GM18951 (cell line): ENCODE results near the gene SERP2.

Experiments
- POLR2A ChIP-seq: IDR thresholded peaks from 4 replicates; pipeline ENCODE4 v1.6.1; 2011; ENCODE audit warnings: mild to moderate bottlenecking; ENCODE audit not compliant: insufficient read length, insufficient read depth; ENCODE audit errors: extremely low read depth
- in situ Hi-C: fragments of 300-500 bp; cut with MboI; formaldehyde crosslinking; loops from one replicate; pipeline ENCODE4 v1.12.0; 2022; ENCODE audit warnings: low sequenced_read_pairs, mixed read lengths, inconsistent platforms; ENCODE audit not compliant: unreplicated experiment

Gene SERP2

DNA sequence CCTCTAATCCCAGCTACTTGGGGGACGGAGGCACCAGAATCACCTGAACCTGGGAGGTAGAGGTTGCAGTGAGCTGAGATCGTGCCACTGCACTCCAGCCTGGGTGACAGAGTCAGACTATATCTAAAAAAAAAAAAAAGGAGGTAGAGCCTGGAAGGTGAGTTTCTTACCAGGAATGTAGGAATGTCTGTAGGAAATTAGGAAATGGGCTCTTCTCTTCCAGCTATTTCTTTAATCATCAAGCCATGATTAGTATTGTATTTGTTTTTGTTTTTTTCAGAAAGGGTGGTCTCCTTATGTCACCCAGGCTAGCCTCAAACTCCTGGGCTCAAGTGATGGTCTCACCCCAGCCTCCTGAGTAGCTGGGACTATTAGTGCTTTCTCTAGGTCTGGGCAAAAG is 26.3 kb upstream of the SERP2 start:
- TF ChIP-seq POLR2A = no peak
- in situ Hi-C loops = no loop called here

DNA sequence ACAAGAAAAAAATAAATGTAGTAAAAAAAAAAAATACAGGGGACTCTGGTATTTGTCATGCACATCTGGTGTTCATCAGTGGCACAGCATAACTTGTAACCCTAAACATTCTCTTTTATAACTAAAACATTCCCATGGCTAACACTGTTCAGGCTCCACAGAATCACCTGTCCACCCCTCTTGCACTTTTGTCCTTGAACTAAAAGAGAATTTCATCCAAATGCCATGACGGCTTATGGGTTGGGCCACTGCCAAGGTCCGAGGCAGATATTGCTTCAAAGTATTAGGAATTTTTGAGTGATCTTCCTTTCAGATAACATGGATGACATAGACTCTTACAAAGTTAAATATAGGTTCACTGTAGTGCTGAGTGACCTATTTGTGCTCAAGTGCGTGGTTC is 25.7 kb upstream of the SERP2 start:
- TF ChIP-seq POLR2A = no peak
- in situ Hi-C loops = no loop called here

DNA sequence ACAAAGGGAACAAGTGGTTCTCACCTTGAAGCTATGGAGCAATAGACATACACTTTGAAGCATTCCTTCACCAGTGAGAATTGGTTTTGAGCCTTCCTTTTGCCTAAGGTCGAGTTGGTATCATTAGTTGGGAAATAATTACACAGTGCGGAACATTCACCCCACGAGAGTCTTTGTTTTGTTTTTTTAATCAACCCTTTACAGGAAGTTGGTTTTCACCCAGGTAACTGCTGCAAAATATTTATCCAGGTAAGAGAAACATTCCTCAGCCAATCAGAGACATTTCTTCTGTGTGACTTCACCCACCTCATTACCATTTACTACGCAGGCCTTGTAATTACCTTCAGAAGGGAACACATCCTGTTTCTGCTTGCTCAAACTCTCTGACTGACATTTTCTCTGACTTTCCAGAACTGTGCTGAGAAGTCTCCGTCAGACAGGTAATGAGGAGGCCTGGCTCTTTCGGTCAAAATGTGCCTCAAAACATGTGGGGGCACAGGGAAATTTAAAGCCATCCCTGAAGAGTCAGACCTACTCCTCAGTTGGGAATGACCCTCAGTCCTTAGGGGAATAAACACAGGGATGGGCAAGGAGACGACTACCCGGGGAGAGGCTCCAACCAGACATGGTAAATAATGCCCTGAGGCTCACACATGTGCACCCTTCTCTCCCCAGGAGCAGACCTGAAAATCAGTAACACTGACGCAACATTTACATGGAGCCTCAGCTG is 22.7 kb upstream of the SERP2 start:
- no peak for TF ChIP-seq POLR2A
- in situ Hi-C loops = no loop called here

DNA sequence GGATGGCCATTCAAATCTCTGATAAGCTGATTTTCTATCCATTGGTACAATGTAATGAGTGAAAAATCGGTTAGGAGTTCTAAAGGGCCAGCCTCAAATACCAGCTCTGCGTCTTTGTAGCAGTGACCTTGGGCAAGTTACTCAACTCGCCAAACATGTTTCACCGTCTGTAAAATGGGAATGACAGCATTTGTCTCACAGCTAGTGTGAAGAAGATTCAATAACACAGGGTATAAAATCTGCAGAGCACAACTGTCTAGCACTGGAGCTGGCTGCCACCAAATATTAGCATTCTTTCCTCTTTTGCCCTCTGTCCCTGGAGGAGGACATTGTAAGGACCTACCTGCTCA is 22.1 kb upstream of the SERP2 start:
- TF ChIP-seq POLR2A = no peak
- in situ Hi-C loops = no loop called here

DNA sequence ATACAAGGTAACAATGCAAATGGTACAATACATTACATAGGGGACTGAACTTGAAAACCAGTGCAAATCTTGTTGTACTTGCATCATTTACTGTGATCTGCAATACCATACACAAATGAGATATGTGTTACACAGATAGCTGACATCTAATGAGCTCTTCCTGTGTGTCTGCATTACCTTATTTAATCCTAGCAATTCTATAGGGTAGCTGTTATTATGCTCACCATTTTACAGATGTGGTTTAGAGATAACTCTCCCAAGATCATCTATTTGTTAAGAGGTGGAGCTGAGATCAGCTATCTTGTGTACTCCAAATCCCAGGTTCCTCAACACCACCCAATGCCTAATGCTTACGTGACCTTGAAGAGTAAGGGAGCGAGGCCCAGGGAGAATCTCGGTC is 21.4 kb upstream of the SERP2 start:
- TF ChIP-seq POLR2A = no peak
- in situ Hi-C loops = no loop called here

DNA sequence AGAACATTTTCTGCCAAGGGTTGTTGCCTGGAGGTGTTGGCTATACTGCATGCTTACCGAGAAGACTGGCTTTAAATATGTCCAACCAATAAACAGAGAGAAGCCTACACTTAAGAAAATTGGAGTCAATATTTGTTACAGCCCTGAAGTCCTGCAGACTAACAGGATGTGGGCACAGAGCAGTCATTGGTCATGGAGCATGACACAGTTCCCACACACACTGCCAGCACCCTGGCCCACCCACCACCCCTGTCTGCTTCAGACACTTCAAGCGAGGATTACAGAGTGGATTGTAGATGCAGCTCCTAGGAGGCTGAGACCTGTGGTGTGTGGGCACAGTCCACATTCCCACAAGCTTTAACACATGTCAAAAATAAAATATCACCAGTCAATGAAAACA is 21.0 kb upstream of the SERP2 start:
- no peak for TF ChIP-seq POLR2A
- in situ Hi-C loops = no loop called here

DNA sequence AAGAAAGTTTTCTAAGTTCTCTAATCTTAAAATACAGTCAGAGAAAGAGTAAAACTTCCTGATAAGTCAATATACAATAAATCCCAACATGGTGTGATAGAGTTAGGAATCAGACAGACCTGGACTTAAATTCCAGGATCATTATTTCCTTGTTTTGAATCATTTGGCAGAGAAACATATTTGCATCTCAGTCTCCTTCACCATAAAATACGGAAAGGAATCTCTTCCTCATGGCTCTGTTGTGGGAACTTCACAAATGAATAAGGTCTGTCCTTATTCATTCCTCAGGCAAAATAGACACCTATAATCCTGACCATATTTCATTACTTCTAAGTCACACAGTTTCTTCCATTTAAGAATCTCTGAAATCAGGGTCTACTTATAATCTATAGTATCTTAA is 19.3 kb upstream of the SERP2 start:
- in situ Hi-C loops = no loop called here
- TF ChIP-seq POLR2A = no peak

DNA sequence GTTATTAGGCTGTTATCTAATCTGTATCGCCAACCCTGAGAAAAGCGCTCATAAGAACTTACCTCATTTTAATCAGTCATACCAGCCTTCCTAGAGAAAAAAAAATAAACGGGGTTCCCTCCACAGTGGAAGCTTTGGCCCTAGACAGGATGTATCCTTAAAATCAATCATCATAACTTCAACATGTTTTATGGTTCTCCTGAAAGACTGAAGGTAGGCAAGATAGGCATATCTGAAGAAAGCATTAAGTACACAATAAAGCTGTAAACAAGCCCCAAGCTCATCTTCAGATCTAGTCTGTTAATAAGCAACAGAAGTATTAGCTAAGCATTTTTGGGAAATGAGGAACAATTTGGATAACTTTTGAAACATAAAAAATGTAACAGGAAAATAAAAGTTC is 18.7 kb upstream of the SERP2 start:
- no peak for TF ChIP-seq POLR2A
- in situ Hi-C loops = no loop called here

DNA sequence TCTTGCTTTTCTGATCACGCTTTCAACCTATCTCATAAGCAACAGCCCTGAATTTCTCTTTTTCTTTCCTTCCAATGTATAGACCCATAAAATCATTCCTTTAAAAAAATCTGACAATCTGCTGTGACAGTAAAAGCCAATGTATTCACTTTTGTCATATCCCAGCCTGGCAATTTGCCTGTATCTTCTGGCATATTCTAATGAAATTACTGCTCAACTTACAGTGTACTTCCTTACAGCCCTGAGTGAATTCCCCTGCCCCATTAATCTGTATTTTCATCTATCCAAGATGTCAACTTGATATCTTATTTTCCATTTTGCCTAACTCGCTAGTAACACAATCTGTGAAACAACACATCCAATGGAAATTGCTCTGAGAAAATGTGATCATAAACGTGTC is 18.0 kb upstream of the SERP2 start:
- no peak for TF ChIP-seq POLR2A
- in situ Hi-C loops = no loop called here

DNA sequence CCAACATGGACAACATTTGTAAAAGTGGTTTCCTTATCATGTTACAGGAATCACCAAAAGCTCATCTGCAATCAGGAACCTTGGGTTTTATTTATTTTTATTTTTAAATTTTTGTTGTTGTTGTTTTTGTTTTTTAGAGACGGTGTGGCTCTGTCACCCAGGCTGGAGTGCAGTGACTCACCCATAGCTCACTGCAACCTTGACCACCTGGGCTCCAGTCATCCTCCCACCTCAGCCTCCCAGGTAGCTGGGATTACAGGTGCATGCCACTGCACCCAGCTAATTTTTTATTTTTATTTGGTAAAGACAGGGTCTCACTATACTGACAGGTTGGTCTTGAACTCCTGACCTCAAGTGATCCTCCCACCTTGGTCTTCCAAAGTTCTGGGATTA is 13.6 kb upstream of the SERP2 start:
- no peak for TF ChIP-seq POLR2A
- in situ Hi-C loops = no loop called here

DNA sequence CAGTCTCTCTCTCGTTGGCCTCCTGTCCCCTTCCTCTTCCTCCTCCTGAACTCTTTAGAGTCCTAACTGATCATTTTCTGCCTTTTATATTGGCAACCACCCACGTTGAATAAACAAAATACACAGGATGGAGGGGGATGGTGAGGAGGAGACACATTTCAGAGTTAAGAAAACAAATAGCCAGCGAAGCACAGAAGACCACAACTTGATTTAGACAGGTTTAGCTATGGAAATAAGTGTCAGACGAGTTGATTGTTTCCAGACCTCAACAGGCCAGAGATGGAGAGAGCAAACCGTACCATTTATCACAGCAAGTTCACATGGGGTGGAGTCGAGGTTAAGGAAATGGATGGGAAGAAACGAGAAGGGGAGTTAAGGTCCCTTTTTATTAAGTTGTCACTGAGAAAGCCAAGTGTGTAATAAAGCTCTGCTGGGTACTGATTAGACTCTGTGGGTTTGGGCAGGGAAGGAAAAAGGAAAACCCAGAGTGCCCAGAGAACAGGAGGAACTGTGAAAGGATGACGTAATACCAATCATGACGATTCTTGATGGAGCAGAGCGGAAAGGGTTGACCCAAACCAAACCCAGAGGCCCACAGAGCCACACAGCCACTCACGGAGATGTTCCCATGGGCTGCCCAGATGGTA is 11.1 kb upstream of the SERP2 start:
- in situ Hi-C loops = no loop called here
- no peak for TF ChIP-seq POLR2A

DNA sequence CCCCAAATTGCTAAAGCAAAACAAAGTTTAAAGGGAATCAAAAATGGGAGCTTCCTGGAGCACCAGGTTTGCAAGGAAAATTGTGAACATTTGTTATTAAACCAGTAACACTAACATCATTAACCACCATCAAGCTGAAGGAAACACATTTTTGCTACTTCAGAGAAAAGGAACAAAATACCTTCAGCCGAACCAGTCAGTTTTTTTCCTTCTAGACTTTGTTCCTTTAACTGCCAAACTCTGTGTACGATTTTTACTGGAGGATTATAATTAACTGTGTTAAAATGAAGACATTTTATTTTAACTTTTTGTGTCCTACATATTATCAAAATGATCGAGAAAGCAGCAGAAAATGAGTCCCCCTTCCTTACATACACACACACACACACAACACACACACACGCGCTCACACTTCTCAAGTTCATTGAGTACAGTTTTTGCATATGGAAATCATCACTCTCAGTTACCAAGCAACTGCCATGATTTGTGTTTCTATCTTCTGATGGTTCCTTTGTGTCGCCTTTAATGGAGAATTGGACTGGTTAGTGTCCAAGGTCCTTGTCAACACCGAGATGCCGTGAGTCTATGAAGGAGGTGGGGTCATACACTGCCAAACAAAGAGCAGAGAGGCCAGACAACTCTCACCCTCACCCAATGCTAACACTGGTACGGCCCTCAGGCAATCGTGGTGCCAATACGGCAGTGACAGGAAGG is 9.8 kb upstream of the SERP2 start:
- no peak for TF ChIP-seq POLR2A
- in situ Hi-C loops = no loop called here

DNA sequence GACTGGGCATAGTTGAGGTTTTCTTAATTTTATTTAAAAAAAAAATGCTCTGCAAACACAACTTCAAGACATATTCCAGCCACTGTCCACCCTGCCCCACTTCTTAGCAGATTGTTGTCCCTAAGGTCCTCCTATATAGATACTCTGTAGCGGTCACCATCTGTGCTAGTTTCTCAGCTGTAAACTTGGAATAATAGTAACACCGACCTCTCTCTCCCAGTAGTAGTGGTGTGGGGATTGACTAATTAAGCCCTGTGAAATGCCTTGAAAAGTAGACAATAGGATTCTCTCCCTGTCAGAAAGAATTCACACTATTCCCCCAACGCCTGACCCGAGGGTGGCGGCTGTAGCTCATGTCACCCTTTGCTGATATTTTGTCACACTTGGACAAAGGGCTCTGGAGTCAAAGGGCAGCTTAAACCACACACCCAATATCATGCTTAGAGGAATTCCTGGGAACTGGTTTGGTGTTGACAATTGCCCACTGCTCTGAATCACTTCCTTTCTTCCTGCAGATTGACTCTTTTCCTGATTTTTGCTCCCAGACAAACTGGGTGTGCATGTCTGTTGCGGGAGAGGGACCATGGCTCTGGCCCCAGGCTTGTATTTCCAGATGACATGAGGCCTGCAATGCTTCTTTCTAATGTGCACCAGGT is 9.2 kb upstream of the SERP2 start:
- in situ Hi-C loops = no loop called here
- TF ChIP-seq POLR2A = no peak
